ENCODE data around the gene SLC9A9. TPM values are rescaled to one million over a fixed set of nuclear protein-coding genes. Genes with fewer than 3 reads are reported as not detected.

The SLC9A9 gene
- total and polyA plus RNA-seq, 9 of the 15 experiments (the other 6 are each of a cell fraction or from before 2014, with no cell fraction given), result 0.03 to 0.13 TPM; not detected in 7

DNA sequence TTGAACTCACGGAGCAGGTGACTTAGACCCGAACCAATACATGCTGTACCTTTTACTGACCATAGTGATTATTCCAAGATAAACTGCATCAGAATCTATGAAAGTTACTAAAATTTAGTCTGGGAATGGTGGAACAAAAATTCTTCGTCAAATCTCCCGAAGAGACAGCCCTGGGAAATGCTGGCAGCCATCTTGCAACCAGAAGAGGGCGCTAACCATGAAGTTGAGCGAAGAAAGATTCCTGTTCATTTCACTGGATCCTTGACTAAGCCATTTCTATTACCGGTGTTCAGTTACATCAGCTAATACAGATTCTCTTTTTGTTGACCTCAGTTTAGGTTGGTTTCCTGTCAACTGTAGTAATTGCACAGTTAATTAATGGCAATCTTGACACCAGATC, 199.6 kb downstream of the SLC9A9 start:
- Histone ChIP-seq H3K4me2 (ENCODE audit: insufficient read depth, low read length) (no peak overlapping the region), H3K9ac (ENCODE audit: insufficient read depth in 1 of 2, low read depth in 2 of 2, low read length in 2 of 2) (no peak overlapping the region), H4K20me1 (replicated peaks; ENCODE audit: control insufficient read depth, insufficient read depth, low read length) (no peaks in the 10 kb centered on the region), H3K36me3 (ENCODE audit: control insufficient read depth, insufficient read depth, low read length) (no peaks in the 10 kb centered on the region), H3K9me1 (ENCODE audit: control insufficient read depth, insufficient read depth, low read length) (no peaks in the 10 kb centered on the region), H3K79me2 (ENCODE audit: control insufficient read depth, insufficient read depth, low read length) (no peaks in the 10 kb centered on the region), H3K4me1 (replicated peaks in 1 of 2; ENCODE audit: control insufficient read depth in 2 of 2, insufficient read depth in 2 of 2, low read length in 2 of 2) (no peaks in the 10 kb centered on the region), H3K27me3 (ENCODE audit: control insufficient read depth in 2 of 2, insufficient read depth in 2 of 2, low read length in 2 of 2) (no peaks in the 10 kb centered on the region; a peak in 1 of 5 replicates), H3K27ac (ENCODE audit: extremely low read depth, low read depth, low read length) (no peak overlapping the region), H3K4me3 (no peak overlapping the region), H3K9me3 (replicated peaks; ENCODE audit: control insufficient read depth, insufficient read depth, low read depth, low read length) (no peaks in the 10 kb centered on the region), H2AFZ (ENCODE audit: low read depth, low read length) (peak overlapping the region; percentile 72; the same call in 1 of the 2 replicates)
- ATAC-seq (peak; percentile 87), FAIRE-seq (peak; percentile 70), DNase-seq (ENCODE audit: extremely low read depth in 1 of 4, low spot score in 3 of 4) (peak; percentile 15 to 43 (median 30))
- ChIA-PET CTCF (ENCODE audit: low intra/inter-chr PET ratio) (no interaction called here), POLR2A (no interaction called here)
- in situ Hi-C loops (cut with MboI), result no loop called here
- BruUV-seq (replicated peaks), result no TSS peak
- intact Hi-C loops (cut with micrococcal nuclease), result no loop called here
- WGBS (ENCODE audit: insufficient coverage, low coverage, missing lambda C conversion rate), result 24% methylated on average over 7 of the region's 7 CpGs
- TF ChIP-seq, protein P1, sequence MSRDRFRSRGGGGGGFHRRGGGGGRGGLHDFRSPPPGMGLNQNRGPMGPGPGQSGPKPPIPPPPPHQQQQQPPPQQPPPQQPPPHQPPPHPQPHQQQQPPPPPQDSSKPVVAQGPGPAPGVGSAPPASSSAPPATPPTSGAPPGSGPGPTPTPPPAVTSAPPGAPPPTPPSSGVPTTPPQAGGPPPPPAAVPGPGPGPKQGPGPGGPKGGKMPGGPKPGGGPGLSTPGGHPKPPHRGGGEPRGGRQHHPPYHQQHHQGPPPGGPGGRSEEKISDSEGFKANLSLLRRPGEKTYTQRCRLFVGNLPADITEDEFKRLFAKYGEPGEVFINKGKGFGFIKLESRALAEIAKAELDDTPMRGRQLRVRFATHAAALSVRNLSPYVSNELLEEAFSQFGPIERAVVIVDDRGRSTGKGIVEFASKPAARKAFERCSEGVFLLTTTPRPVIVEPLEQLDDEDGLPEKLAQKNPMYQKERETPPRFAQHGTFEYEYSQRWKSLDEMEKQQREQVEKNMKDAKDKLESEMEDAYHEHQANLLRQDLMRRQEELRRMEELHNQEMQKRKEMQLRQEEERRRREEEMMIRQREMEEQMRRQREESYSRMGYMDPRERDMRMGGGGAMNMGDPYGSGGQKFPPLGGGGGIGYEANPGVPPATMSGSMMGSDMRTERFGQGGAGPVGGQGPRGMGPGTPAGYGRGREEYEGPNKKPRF (IDR thresholded peaks at IDR 0.05; ENCODE audit: low read depth, low read length), result no peak
- TF ChIP-seq EP300 (IDR thresholded peaks at IDR 0.05; ENCODE audit: low read length) (peak; percentile 15; the same call in 1 of the 2 replicates), USF1 (CRISPR knock-in tag; IDR thresholded peaks at IDR 0.05) (no peak), MEIS2 (IDR thresholded peaks at IDR 0.05; ENCODE audit: partially characterized antibody) (peak; percentile 25), YY1 (IDR thresholded peaks at IDR 0.05; ENCODE audit: borderline replicate concordance in 1 of 3, control insufficient read depth in 1 of 3, extremely low read depth in 1 of 3, insufficient read depth in 3 of 3, insufficient read length in 1 of 3, insufficient replicate concordance in 2 of 3, low read depth in 1 of 3, low read length in 2 of 3) (peak in 1 of 3 experiments; percentile 74), TRIM24 (IDR thresholded peaks at IDR 0.05) (peak in 1 of 2 experiments; percentile 50; a peak in 1 of 4 replicates), ZNF239 (CRISPR knock-in tag; IDR thresholded peaks at IDR 0.05) (no peak), EP400 (IDR thresholded peaks at IDR 0.05) (no peak), NR2C1 (IDR thresholded peaks at IDR 0.05) (no peak), NR2C1 (tag; IDR thresholded peaks at IDR 0.05) (no peak)
- TF ChIP-seq, protein P2, sequence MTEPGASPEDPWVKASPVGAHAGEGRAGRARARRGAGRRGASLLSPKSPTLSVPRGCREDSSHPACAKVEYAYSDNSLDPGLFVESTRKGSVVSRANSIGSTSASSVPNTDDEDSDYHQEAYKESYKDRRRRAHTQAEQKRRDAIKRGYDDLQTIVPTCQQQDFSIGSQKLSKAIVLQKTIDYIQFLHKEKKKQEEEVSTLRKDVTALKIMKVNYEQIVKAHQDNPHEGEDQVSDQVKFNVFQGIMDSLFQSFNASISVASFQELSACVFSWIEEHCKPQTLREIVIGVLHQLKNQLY (CRISPR knock-in tag; conservative IDR thresholded peaks at IDR 0.05), result no peak
- TF ChIP-seq, protein P3, sequence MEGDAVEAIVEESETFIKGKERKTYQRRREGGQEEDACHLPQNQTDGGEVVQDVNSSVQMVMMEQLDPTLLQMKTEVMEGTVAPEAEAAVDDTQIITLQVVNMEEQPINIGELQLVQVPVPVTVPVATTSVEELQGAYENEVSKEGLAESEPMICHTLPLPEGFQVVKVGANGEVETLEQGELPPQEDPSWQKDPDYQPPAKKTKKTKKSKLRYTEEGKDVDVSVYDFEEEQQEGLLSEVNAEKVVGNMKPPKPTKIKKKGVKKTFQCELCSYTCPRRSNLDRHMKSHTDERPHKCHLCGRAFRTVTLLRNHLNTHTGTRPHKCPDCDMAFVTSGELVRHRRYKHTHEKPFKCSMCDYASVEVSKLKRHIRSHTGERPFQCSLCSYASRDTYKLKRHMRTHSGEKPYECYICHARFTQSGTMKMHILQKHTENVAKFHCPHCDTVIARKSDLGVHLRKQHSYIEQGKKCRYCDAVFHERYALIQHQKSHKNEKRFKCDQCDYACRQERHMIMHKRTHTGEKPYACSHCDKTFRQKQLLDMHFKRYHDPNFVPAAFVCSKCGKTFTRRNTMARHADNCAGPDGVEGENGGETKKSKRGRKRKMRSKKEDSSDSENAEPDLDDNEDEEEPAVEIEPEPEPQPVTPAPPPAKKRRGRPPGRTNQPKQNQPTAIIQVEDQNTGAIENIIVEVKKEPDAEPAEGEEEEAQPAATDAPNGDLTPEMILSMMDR (IDR thresholded peaks at IDR 0.05 in 2 of 3, conservative IDR thresholded peaks at IDR 0.05 in 1 of 3; ENCODE audit: insufficient read depth in 2 of 3, low read depth in 1 of 3, low read length in 3 of 3), result peak; percentile 47 to 52 (median 47); a peak in 5 of 6 replicates
- TF ChIP-seq, protein P4, sequence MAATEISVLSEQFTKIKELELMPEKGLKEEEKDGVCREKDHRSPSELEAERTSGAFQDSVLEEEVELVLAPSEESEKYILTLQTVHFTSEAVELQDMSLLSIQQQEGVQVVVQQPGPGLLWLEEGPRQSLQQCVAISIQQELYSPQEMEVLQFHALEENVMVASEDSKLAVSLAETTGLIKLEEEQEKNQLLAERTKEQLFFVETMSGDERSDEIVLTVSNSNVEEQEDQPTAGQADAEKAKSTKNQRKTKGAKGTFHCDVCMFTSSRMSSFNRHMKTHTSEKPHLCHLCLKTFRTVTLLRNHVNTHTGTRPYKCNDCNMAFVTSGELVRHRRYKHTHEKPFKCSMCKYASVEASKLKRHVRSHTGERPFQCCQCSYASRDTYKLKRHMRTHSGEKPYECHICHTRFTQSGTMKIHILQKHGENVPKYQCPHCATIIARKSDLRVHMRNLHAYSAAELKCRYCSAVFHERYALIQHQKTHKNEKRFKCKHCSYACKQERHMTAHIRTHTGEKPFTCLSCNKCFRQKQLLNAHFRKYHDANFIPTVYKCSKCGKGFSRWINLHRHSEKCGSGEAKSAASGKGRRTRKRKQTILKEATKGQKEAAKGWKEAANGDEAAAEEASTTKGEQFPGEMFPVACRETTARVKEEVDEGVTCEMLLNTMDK (IDR thresholded peaks at IDR 0.05; ENCODE audit: borderline replicate concordance, insufficient read depth, low read depth, low read length, poor library complexity, severe bottlenecking), result peak; percentile 22
